SK-N-SH treated with all-trans-retinoic acid at 6 μM for 48 hours (cell line): ENCODE measurements around the gene IL24.

Experiments used
- ATAC-seq: fragments of 200-7000 bp; cut with Tn5 transposase; 3 replicates; pipeline ENCODE4 v1.9.1; 2020; ENCODE audit warnings: mild to moderate bottlenecking, moderate library complexity
- ARNTL ChIP-seq: fragments of 450-650 bp; formaldehyde crosslinking; IDR thresholded peaks from 2 replicates; pipeline ENCODE4 v1.5.0; 2020; ENCODE audit warnings: low read depth, mild to moderate bottlenecking, moderate library complexity, borderline replicate concordance
- BACH2 ChIP-seq: fragments of 250-450 bp; sonication (Bioruptor Pico); IDR thresholded peaks from 2 replicates; pipeline ENCODE4 v1.9.0; 2021; ENCODE audit warnings: mild to moderate bottlenecking, borderline replicate concordance
- CSDC2 ChIP-seq: fragments of 250-450 bp; sonication (Bioruptor Pico); IDR thresholded peaks from 2 replicates; pipeline ENCODE4 v1.5.0; 2020; ENCODE audit warnings: mild to moderate bottlenecking, moderate library complexity
- CSRNP3 ChIP-seq: fragments of 250-450 bp; sonication (Bioruptor Pico); IDR thresholded peaks from 2 replicates; pipeline ENCODE4 v1.5.1; 2021; ENCODE audit warnings: mild to moderate bottlenecking, moderate library complexity
- ESRRG ChIP-seq: fragments of 250-450 bp; sonication (Bioruptor Pico); IDR thresholded peaks from 2 replicates; pipeline ENCODE4 v1.6.1; 2021; ENCODE audit warnings: mild to moderate bottlenecking
- GLIS3 ChIP-seq: fragments of 250-450 bp; sonication (Bioruptor Pico); IDR thresholded peaks from 2 replicates; pipeline ENCODE4 v1.5.0; 2020; ENCODE audit warnings: mild to moderate bottlenecking, moderate library complexity
- ISL1 ChIP-seq: fragments of 250-450 bp; sonication (Bioruptor Pico); IDR thresholded peaks from 2 replicates; pipeline ENCODE4 v2.1.2; 2022; ENCODE audit warnings: mild to moderate bottlenecking, moderate library complexity
- OSR1 ChIP-seq: fragments of 250-450 bp; sonication (Bioruptor Pico); IDR thresholded peaks from 2 replicates; pipeline ENCODE4 v1.8.0; 2022; ENCODE audit warnings: moderate library complexity, mild to moderate bottlenecking, inconsistent platforms
- PATZ1 ChIP-seq: fragments of 250-450 bp; sonication (Bioruptor Pico); IDR thresholded peaks from 2 replicates; pipeline ENCODE4 v1.8.0; 2020; ENCODE audit warnings: mild to moderate bottlenecking, moderate library complexity, borderline replicate concordance
- POU6F1 ChIP-seq: fragments of 250-450 bp; sonication (Bioruptor Pico); IDR thresholded peaks from 2 replicates; pipeline ENCODE4 v1.8.0; 2021; ENCODE audit warnings: low read depth, mild to moderate bottlenecking, moderate library complexity, borderline replicate concordance
- RARB ChIP-seq: fragments of 250-450 bp; sonication (Bioruptor Pico); IDR thresholded peaks from 2 replicates; pipeline ENCODE4 v1.8.0; 2021; ENCODE audit warnings: mild to moderate bottlenecking, moderate library complexity
- SNAI2 ChIP-seq: fragments of 250-450 bp; sonication (Bioruptor Pico); IDR thresholded peaks from 2 replicates; pipeline ENCODE4 v1.5.0; 2020; ENCODE audit warnings: mild to moderate bottlenecking, moderate library complexity
- TCF4 ChIP-seq: fragments of 250-450 bp; sonication (Bioruptor Pico); IDR thresholded peaks from 2 replicates; pipeline ENCODE4 v1.8.0; 2021; ENCODE audit warnings: mild to moderate bottlenecking, moderate library complexity, borderline replicate concordance
- TOX ChIP-seq: fragments of 250-450 bp; sonication (Bioruptor Pico); IDR thresholded peaks from 2 replicates; pipeline ENCODE4 v1.8.0; 2021; ENCODE audit warnings: mild to moderate bottlenecking, moderate library complexity, borderline replicate concordance
- TSHZ2 ChIP-seq: fragments of 250-450 bp; sonication (Bioruptor Pico); IDR thresholded peaks from 2 replicates; pipeline ENCODE4 v1.5.0; 2020; ENCODE audit warnings: mild to moderate bottlenecking, moderate library complexity
- ZC3H10 ChIP-seq: fragments of 250-450 bp; sonication (Bioruptor Pico); IDR thresholded peaks from 2 replicates; pipeline ENCODE4 v1.5.1; 2021; ENCODE audit warnings: mild to moderate bottlenecking, moderate library complexity
- ZFP3 ChIP-seq: fragments of 250-450 bp; sonication (Bioruptor Pico); IDR thresholded peaks from 2 replicates; pipeline ENCODE4 v1.5.0; 2020; ENCODE audit warnings: mild to moderate bottlenecking, moderate library complexity
- ZFP30 ChIP-seq: fragments of 450-650 bp; formaldehyde crosslinking; IDR thresholded peaks from 2 replicates; pipeline ENCODE4 v1.5.0; 2022; ENCODE audit warnings: mild to moderate bottlenecking, moderate library complexity
- ZNF565 ChIP-seq: fragments of 450-650 bp; formaldehyde crosslinking; conservative IDR thresholded peaks from 2 replicates; pipeline ENCODE4 v1.5.0; 2020; ENCODE audit warnings: low read depth, mild to moderate bottlenecking, moderate library complexity
- ZNF70 ChIP-seq: fragments of 450-650 bp; formaldehyde crosslinking; IDR thresholded peaks from 2 replicates; pipeline ENCODE4 v1.5.0; 2020; ENCODE audit warnings: mild to moderate bottlenecking, moderate library complexity
- ZNF8 ChIP-seq: fragments of 450-650 bp; formaldehyde crosslinking; IDR thresholded peaks from 2 replicates; pipeline ENCODE4 v1.5.0; 2020; ENCODE audit warnings: mild to moderate bottlenecking, moderate library complexity

IL24 gene

GRCh38 chr1:206949208-206949607 is 52.0 kb downstream of the IL24 start:
- no peak for TF ChIP-seq RARB (CRISPR knock-in tag)
- ATAC-seq, result no peak

GRCh38 chr1:206949641-206950040 is 52.4 kb downstream of the IL24 start:
- TF ChIP-seq ZFP30 (CRISPR knock-in tag) (no peak), POU6F1 (CRISPR knock-in tag) (no peak), GLIS3 (no peak), CSRNP3 (no peak), TOX (CRISPR knock-in tag) (no peak), ARNTL (CRISPR knock-in tag) (no peak), ZFP3 (CRISPR knock-in tag) (no peak)
- ATAC-seq, result no peak

GRCh38 chr1:206951318-206952100 is 54.3 kb downstream of the IL24 start:
- no peak for ATAC-seq
- TF ChIP-seq ZFP3 (CRISPR knock-in tag) (no peak), SNAI2 (CRISPR knock-in tag) (no peak), ZNF8 (no peak), ESRRG (no peak), ISL1 (CRISPR knock-in tag) (no peak), ZNF565 (CRISPR knock-in tag) (no peak), ZFP30 (CRISPR knock-in tag) (no peak), TSHZ2 (CRISPR knock-in tag) (no peak), TOX (CRISPR knock-in tag) (no peak), POU6F1 (CRISPR knock-in tag) (no peak), RARB (CRISPR knock-in tag) (no peak), ZNF70 (CRISPR knock-in tag) (no peak), CSDC2 (no peak), PATZ1 (CRISPR knock-in tag) (no peak), ZC3H10 (CRISPR knock-in tag) (no peak), GLIS3 (no peak), BACH2 (CRISPR knock-in tag) (no peak)

- ATAC-seq, result no peak
- TF ChIP-seq CSRNP3 (no peak), ZFP3 (CRISPR knock-in tag) (no peak), TCF4 (CRISPR knock-in tag) (no peak), ZNF8 (no peak), TSHZ2 (CRISPR knock-in tag) (no peak), ISL1 (CRISPR knock-in tag) (no peak), OSR1 (CRISPR knock-in tag) (no peak), CSDC2 (no peak), ESRRG (no peak)
Observed at GRCh38 chr1:206952171-206952570, 54.9 kb downstream of the IL24 start.
